ENCODE results near the gene GLT1D1.

- TF ChIP-seq EP300 (IDR thresholded peaks at IDR 0.05): no peak
- TF ChIP-seq POLR2A (IDR thresholded peaks at IDR 0.05): no peak
- no peak for TF ChIP-seq POLR2AphosphoS5 (IDR thresholded peaks at IDR 0.05)
Observed at GRCh38 chr12:128842579-128842978, 10.7 kb upstream of the GLT1D1 start.
